HCT116 (cell line): ENCODE results near the gene NACC1.

ENCODE experiments used
- CTCF ChIP-seq, 3 experiments: fragments of 200-600 bp in 1 of 3; sonication (generic) in 1 of 3; IDR thresholded peaks in 2 of 3; conservative IDR thresholded peaks in 1 of 3; 2 replicates each; pipeline ENCODE4 v1.5.1; 2012 to 2017; ENCODE audit warnings: low read depth in 2 of 3, low read length in 2 of 3, antibody characterized with exemption in 1 of 3, borderline replicate concordance in 1 of 3, control low read depth in 1 of 3, mild to moderate bottlenecking in 1 of 3, mixed read lengths in 1 of 3, mixed run types in 1 of 3, moderate library complexity in 1 of 3; ENCODE audit not compliant: insufficient read depth in 1 of 3
- EZH2 ChIP-seq: fragments of 200-600 bp; sonication (generic); IDR thresholded peaks from 2 replicates; pipeline ENCODE4 v1.6.1; 2017; ENCODE audit warnings: antibody characterized with exemption, mixed run types
- POLR2A ChIP-seq: IDR thresholded peaks from 2 replicates; pipeline ENCODE4 v1.7.0; 2011; ENCODE audit warnings: borderline replicate concordance; ENCODE audit not compliant: insufficient read depth, insufficient read length; ENCODE audit errors: extremely low read depth
- POLR2AphosphoS5 ChIP-seq: IDR thresholded peaks from 2 replicates; pipeline ENCODE4 v1.6.1; 2011; ENCODE audit warnings: mild to moderate bottlenecking, low read depth, low read length, moderate library complexity
- TF ChIP-seq, protein P1 (sequence below): IDR thresholded peaks from 2 replicates; pipeline ENCODE4 v1.6.1; 2012

DNA sequence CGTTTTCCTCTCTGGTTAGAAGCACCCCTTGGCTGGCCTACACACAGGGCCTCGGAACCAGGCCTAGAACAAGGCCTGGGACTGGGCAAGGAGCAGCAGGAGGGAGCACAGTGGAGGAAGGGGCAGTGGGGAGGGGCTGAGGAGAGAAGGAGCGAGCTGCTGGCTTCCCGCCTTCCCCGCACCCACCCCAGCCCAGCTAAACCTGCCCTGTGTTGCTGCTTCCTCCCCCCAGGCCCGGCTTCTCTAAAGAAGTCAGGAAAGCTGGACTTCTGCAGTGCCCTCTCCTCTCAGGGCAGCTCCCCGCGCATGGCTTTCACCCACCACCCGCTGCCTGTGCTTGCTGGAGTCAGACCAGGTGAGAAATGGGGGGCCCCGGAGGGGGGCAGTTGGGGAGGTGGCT, 39.7 kb upstream of the NACC1 start:
- TF ChIP-seq CTCF (IDR thresholded peaks at IDR 0.05 in 2 of 3, conservative IDR thresholded peaks at IDR 0.05 in 1 of 3; ENCODE audit: borderline replicate concordance in 1 of 3, insufficient read depth in 1 of 3, low read depth in 2 of 3, low read length in 2 of 3) (no peak), POLR2A (no peak), EZH2 (no peak), POLR2AphosphoS5 (no peak)
- TF ChIP-seq, protein P1, sequence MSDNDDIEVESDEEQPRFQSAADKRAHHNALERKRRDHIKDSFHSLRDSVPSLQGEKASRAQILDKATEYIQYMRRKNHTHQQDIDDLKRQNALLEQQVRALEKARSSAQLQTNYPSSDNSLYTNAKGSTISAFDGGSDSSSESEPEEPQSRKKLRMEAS = no peak
